Articular chondrocyte of knee joint (primary cell): Measurements from ENCODE around the gene SV2B. TPM values are rescaled to one million over a fixed set of nuclear protein-coding genes. Genes with fewer than 3 reads are reported as not detected.

ENCODE experiments used
- total RNA-seq: library from RNA; depleted of rRNA; stranded (reverse); fragments of >200 nt; gene quantifications from 2 replicates; pipeline ENCODE4 v1.2.3, GENCODE V29; 2012

The SV2B gene
- under 0.01 TPM in 1 of 2 replicates, not detected in the other for total RNA-seq

GRCh38 chr15:91099995-91100813, at the start of gene SV2B:
SV2B (plus strand) TSS chr15:91100257; CDS start chr15:91226264, 126,007 bp downstream.

Other genes starting within 250 kb of the SV2B start
- 28.3 and 40.0 TPM in 2 replicates for gene FURIN, start 231.7 kb upstream of the SV2B start, total RNA-seq
- 26.1 and 27.6 TPM in 2 replicates for gene FES, start 215.8 kb upstream of the SV2B start, total RNA-seq
- gene MAN2A2, start 197.0 kb upstream of the SV2B start, total RNA-seq, result 8.2 and 9.3 TPM in 2 replicates
- gene HDDC3, start 167.7 kb upstream of the SV2B start, total RNA-seq, result 7.7 and 8.9 TPM in 2 replicates
- 67.1 and 67.7 TPM in 2 replicates for gene UNC45A, start 165.0 kb upstream of the SV2B start, total RNA-seq
- gene RCCD1, start 145.4 kb upstream of the SV2B start, total RNA-seq, result 9.8 and 11.1 TPM in 2 replicates
- 53.7 and 89.8 TPM in 2 replicates for gene PRC1, start 105.7 kb upstream of the SV2B start, total RNA-seq
- gene VPS33B, start 77.7 kb upstream of the SV2B start, total RNA-seq, result 7.5 and 8.0 TPM in 2 replicates